ENCODE data around the gene SNX6.

GRCh38 chr14:34678735-34679134 is 48.8 kb upstream of the SNX6 start:
- no peak for TF ChIP-seq PAX5 (IDR thresholded peaks at IDR 0.05; ENCODE audit: insufficient read depth, low read length, severe bottlenecking)
- no peak for TF ChIP-seq POLR2AphosphoS5 (IDR thresholded peaks at IDR 0.05; ENCODE audit: low read depth, low read length)
- no peak for TF ChIP-seq TAF1 (IDR thresholded peaks at IDR 0.05; ENCODE audit: low read depth, low read length)
- TF ChIP-seq SPI1 (IDR thresholded peaks at IDR 0.05; ENCODE audit: low read depth, low read length) = no peak
- no peak for TF ChIP-seq POLR2A (IDR thresholded peaks at IDR 0.05; ENCODE audit: low read depth, low read length)
- no peak for TF ChIP-seq POU2F2 (IDR thresholded peaks at IDR 0.05; ENCODE audit: low read depth, low read length)
